Middle frontal gyrus (tissue), 1 donor: Measurements from ENCODE around the gene CCDC188.

Experiments used
- DNase-seq: peaks from one replicate; pipeline ENCODE4 v3.0.0-alpha.2; 2015; ENCODE audit warnings: low spot score; ENCODE audit errors: extremely low spot score

The CCDC188 gene

GRCh38 chr22:20150381-20151275 lies at the start of gene CCDC188:
TSS of gene CCDC188 (minus strand) at chr22:20151055. CDS start at chr22:20150986, 69 bp downstream.
- DNase-seq = no peak

- DNase-seq = no peak
Observed at GRCh38 chr22:20199906-20200305, 49.1 kb upstream of the CCDC188 start.

GRCh38 chr22:20199413-20199842 lies 48.6 kb upstream of the CCDC188 start:
- no peak for DNase-seq

GRCh38 chr22:20198557-20199319 lies 47.9 kb upstream of the CCDC188 start:
- DNase-seq = no peak

- no peak for DNase-seq
Observed at GRCh38 chr22:20197407-20198030, 46.7 kb upstream of the CCDC188 start.

GRCh38 chr22:20196094-20196842 lies 45.4 kb upstream of the CCDC188 start:
- DNase-seq = no peak

GRCh38 chr22:20194681-20195593 lies 44.1 kb upstream of the CCDC188 start:
- DNase-seq = no peak

- no peak for DNase-seq
Observed at GRCh38 chr22:20193761-20194494, 43.1 kb upstream of the CCDC188 start.

- DNase-seq = no peak
Observed at GRCh38 chr22:20192972-20193760, 42.3 kb upstream of the CCDC188 start.

- no peak for DNase-seq
Observed at GRCh38 chr22:20192293-20192971, 41.6 kb upstream of the CCDC188 start.

GRCh38 chr22:20191803-20192202 lies 40.9 kb upstream of the CCDC188 start:
- DNase-seq = no peak

GRCh38 chr22:20191000-20191515 lies 40.2 kb upstream of the CCDC188 start:
- DNase-seq = no peak

- no peak for DNase-seq
Observed at GRCh38 chr22:20188567-20188877, 37.7 kb upstream of the CCDC188 start.

- no peak for DNase-seq
Observed at GRCh38 chr22:20187777-20188566, 37.1 kb upstream of the CCDC188 start.

GRCh38 chr22:20186871-20187546 lies 36.2 kb upstream of the CCDC188 start:
- no peak for DNase-seq

GRCh38 chr22:20186183-20186870 lies 35.5 kb upstream of the CCDC188 start:
- no peak for DNase-seq
